GM21423 (cell line): Measurements from ENCODE around the gene IQSEC2.

Experiments
- ATAC-seq: cut with Tn5 transposase; IDR thresholded peaks from one replicate; pipeline ENCODE4 v1.9.1; 2021; ENCODE audit warnings: mild to moderate bottlenecking, moderate library complexity; ENCODE audit not compliant: unreplicated experiment

Gene IQSEC2

GRCh38 chrX:53281321-53281822 lies at the start of gene IQSEC2:
IQSEC2 (minus strand) TSS chrX:53281584.
- no peak for ATAC-seq

GRCh38 chrX:53330331-53330730 lies 48.9 kb upstream of the IQSEC2 start:
- no peak for ATAC-seq

- ATAC-seq = no peak
Observed at GRCh38 chrX:53324803-53325202, 43.4 kb upstream of the IQSEC2 start.

- no peak for ATAC-seq
Observed at GRCh38 chrX:53324085-53324484, 42.7 kb upstream of the IQSEC2 start.

GRCh38 chrX:53323196-53323595 lies 41.8 kb upstream of the IQSEC2 start:
- no peak for ATAC-seq

- no peak for ATAC-seq
Observed at GRCh38 chrX:53321943-53322497, 40.6 kb upstream of the IQSEC2 start.

GRCh38 chrX:53321230-53321942 lies 40.0 kb upstream of the IQSEC2 start:
- no peak for ATAC-seq

- no peak for ATAC-seq
Observed at GRCh38 chrX:53320543-53321229, 39.3 kb upstream of the IQSEC2 start.

GRCh38 chrX:53319614-53320542 lies 38.5 kb upstream of the IQSEC2 start:
- ATAC-seq = no peak

- ATAC-seq = no peak
Observed at GRCh38 chrX:53318766-53319353, 37.5 kb upstream of the IQSEC2 start.

GRCh38 chrX:53317365-53318069 lies 36.1 kb upstream of the IQSEC2 start:
- ATAC-seq = peak; percentile 65

- ATAC-seq = no peak
Observed at GRCh38 chrX:53316860-53317237, 35.5 kb upstream of the IQSEC2 start.

GRCh38 chrX:53316111-53316859 lies 34.9 kb upstream of the IQSEC2 start:
- ATAC-seq = no peak

GRCh38 chrX:53313728-53314105 lies 32.3 kb upstream of the IQSEC2 start:
- no peak for ATAC-seq

- no peak for ATAC-seq
Observed at GRCh38 chrX:53312946-53313727, 31.8 kb upstream of the IQSEC2 start.

GRCh38 chrX:53309837-53310236 lies 28.5 kb upstream of the IQSEC2 start:
- ATAC-seq = no peak

GRCh38 chrX:53308836-53309235 lies 27.5 kb upstream of the IQSEC2 start:
- no peak for ATAC-seq
